Measurements from ENCODE around the gene PDE3A. TPM values are rescaled to one million over a fixed set of nuclear protein-coding genes. Genes with fewer than 3 reads are reported as not detected.

PDE3A gene
- total and polyA plus RNA-seq, 10 of the 15 experiments (the other 5 are each of a cell fraction or from before 2014, with no cell fraction given) = 0.01 to 2.6 (median 1.5) TPM

- CTCF ChIA-PET = no interaction called here
- TF ChIP-seq NR2C1 (IDR thresholded peaks at IDR 0.05) = no peak
- no peak for TF ChIP-seq CBX5 (IDR thresholded peaks at IDR 0.05; ENCODE audit: low read depth)
- TF ChIP-seq ATF3 (IDR thresholded peaks at IDR 0.05; ENCODE audit: borderline replicate concordance, extremely low read depth, low read depth, low read length) = no peak
Measured at GRCh38 chr12:20444595-20445170, 76.3 kb downstream of the PDE3A start.

GRCh38 chr12:20445687-20446086 lies 77.3 kb downstream of the PDE3A start:
- no peak for FAIRE-seq
- Histone ChIP-seq H3K4me2 (ENCODE audit: control insufficient read depth, insufficient read depth) (no peak overlapping the region), H4K20me1 (ENCODE audit: control insufficient read depth, insufficient read depth) (no peaks in the 10 kb centered on the region), H3K27me3 (replicated peaks in 1 of 2; ENCODE audit: control insufficient read depth in 2 of 2, insufficient read depth in 2 of 2, low read length in 1 of 2) (no peaks in the 10 kb centered on the region), H2AFZ (ENCODE audit: control insufficient read depth, low read depth, low read length) (no peak overlapping the region), H3K79me2 (ENCODE audit: control insufficient read depth, insufficient read depth, low read length) (no peaks in the 10 kb centered on the region), H3K27ac (ENCODE audit: control insufficient read depth, insufficient read depth) (no peak overlapping the region), H3K36me3 (ENCODE audit: control insufficient read depth in 2 of 2, insufficient read depth in 2 of 2, low read length in 1 of 2) (no peaks in the 10 kb centered on the region), H3K4me3 (no peak overlapping the region), H3K9ac (ENCODE audit: control insufficient read depth, insufficient read depth, low read length) (no peak overlapping the region), H3K9me3 (replicated peaks; ENCODE audit: control insufficient read depth, insufficient read depth, low read length) (no peaks in the 10 kb centered on the region), H3K4me1 (ENCODE audit: control insufficient read depth, insufficient read depth, low read length) (no peaks in the 10 kb centered on the region)
- 15% methylated on average over 4 of the region's 4 CpGs for WGBS (ENCODE audit: insufficient coverage, insufficient replicate concordance, low lambda C conversion rate, missing lambda C conversion rate)
- intact Hi-C loops (cut with micrococcal nuclease; ENCODE audit: unreplicated experiment) = no loop called here
- in situ Hi-C loops (cut with MboI) = no loop called here
- no peak for ATAC-seq
- ChIA-PET POLR2A (no interaction called here), CTCF (no interaction called here), RAD21 (ENCODE audit: unreplicated experiment) (no interaction called here), SMC1A (ENCODE audit: uncharacterized antibody, unreplicated experiment) (no interaction called here)
- DNase-seq (ENCODE audit: low read depth, low spot score) = no peak
- BruUV-seq (replicated peaks) = no TSS peak
- TF ChIP-seq ZZZ3 (IDR thresholded peaks at IDR 0.05; ENCODE audit: control insufficient read depth, insufficient read length, low read depth) (no peak), E2F8 (IDR thresholded peaks at IDR 0.05; ENCODE audit: low read depth, partially characterized antibody) (no peak), WRNIP1 (IDR thresholded peaks at IDR 0.05; ENCODE audit: borderline replicate concordance, low read depth, low read length) (no peak), ZBED1 (IDR thresholded peaks at IDR 0.05; ENCODE audit: borderline replicate concordance) (no peak), MYB (IDR thresholded peaks at IDR 0.05; ENCODE audit: borderline replicate concordance, low read depth, low read length) (no peak), MXI1 (IDR thresholded peaks at IDR 0.05; ENCODE audit: low read depth, low read length) (no peak), PML (IDR thresholded peaks at IDR 0.05; ENCODE audit: low read length) (no peak), CBX5 (IDR thresholded peaks at IDR 0.05; ENCODE audit: low read depth) (no peak), KAT2A (conservative IDR thresholded peaks at IDR 0.05; ENCODE audit: control insufficient read depth, low read depth, low read length) (no peak), HDGF (IDR thresholded peaks at IDR 0.05) (no peak), BCL3 (IDR thresholded peaks at IDR 0.05; ENCODE audit: borderline replicate concordance, insufficient read depth, low read depth, low read length, poor library complexity, severe bottlenecking) (no peak), POLR2AphosphoS5 (IDR thresholded peaks at IDR 0.05; ENCODE audit: low read length) (no peak)

More at GRCh38 chr12:20444595-20445170, 76.3 kb downstream of the PDE3A start:
- in situ Hi-C loops (cut with MboI) = no loop called here
- no peaks in the 10 kb centered on the region for H3K4me1 ChIP-seq (ENCODE audit: control insufficient read depth, insufficient read depth, low read length)
- ChIA-PET SMC1A (ENCODE audit: uncharacterized antibody, unreplicated experiment) (no interaction called here), RAD21 (ENCODE audit: unreplicated experiment) (no interaction called here), POLR2A (no interaction called here)
- no peak for DNase-seq (ENCODE audit: low read depth, low spot score)
- H3K9me3 ChIP-seq (replicated peaks; ENCODE audit: control insufficient read depth, insufficient read depth, low read length) = no peaks in the 10 kb centered on the region
- no TSS peak for BruUV-seq (replicated peaks)
- H3K79me2 ChIP-seq (ENCODE audit: control insufficient read depth, insufficient read depth, low read length) = no peaks in the 10 kb centered on the region
- H3K36me3 ChIP-seq (ENCODE audit: control insufficient read depth in 2 of 2, insufficient read depth in 2 of 2, low read length in 1 of 2) = no peaks in the 10 kb centered on the region
- FAIRE-seq = no peak
- H3K9ac ChIP-seq (ENCODE audit: control insufficient read depth, insufficient read depth, low read length) = no peak overlapping the region
- WGBS (ENCODE audit: insufficient coverage, insufficient replicate concordance, low lambda C conversion rate, missing lambda C conversion rate) = 46% methylated on average over 6 of the region's 6 CpGs
- ATAC-seq = no peak
- no peak overlapping the region for H3K4me2 ChIP-seq (ENCODE audit: control insufficient read depth, insufficient read depth)
- no peak overlapping the region for H2AFZ ChIP-seq (ENCODE audit: control insufficient read depth, low read depth, low read length)
- no peak overlapping the region for H3K27ac ChIP-seq (ENCODE audit: control insufficient read depth, insufficient read depth)
- H3K4me3 ChIP-seq = no peak overlapping the region
- intact Hi-C loops (cut with micrococcal nuclease; ENCODE audit: unreplicated experiment) = no loop called here
- H4K20me1 ChIP-seq (ENCODE audit: control insufficient read depth, insufficient read depth) = no peaks in the 10 kb centered on the region
- H3K27me3 ChIP-seq (replicated peaks in 1 of 2; ENCODE audit: control insufficient read depth in 2 of 2, insufficient read depth in 2 of 2, low read length in 1 of 2) = no peaks in the 10 kb centered on the region
